ENCODE data around the gene KCNC3. TPM values are rescaled to one million over a fixed set of nuclear protein-coding genes. Genes with fewer than 3 reads are reported as not detected.
"Not testable (repeated sequence)": the region's sequence is repeated elsewhere in the genome, so short reads cannot be mapped to it uniquely, and the experiment has no call there.

The KCNC3 gene
- total and polyA plus RNA-seq, 2 experiments from 2014 or later = 1.3 to 3.4 TPM

DNA sequence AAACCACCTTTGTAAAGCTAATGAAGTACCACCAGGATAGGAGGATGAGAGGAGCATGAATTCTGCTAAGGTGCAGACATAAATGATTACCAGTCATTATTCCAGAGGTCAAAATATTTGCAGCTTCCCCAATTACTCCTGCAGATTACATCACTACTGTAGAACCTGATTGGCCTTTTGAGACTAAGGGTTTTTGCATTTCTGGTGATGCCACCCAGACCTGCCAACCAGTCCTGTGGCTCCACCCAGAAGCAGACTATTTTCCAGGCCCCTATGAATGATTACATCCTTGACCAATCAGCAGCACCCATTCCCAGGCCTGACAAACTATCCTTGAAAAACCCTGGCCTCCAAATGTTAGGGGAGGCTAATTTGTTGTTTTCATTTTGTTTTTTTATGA lies 11.2 kb upstream of the KCNC3 start (continued):
- TF ChIP-seq CTCF (conservative IDR thresholded peaks at IDR 0.05; ENCODE audit: low read depth in 2 of 2) (no peak), ZNF331 (CRISPR knock-in tag; IDR thresholded peaks at IDR 0.05; ENCODE audit: low read depth) (no peak), ZNF114 (CRISPR knock-in tag; IDR thresholded peaks at IDR 0.05) (no peak)
- TF ChIP-seq, protein P1, sequence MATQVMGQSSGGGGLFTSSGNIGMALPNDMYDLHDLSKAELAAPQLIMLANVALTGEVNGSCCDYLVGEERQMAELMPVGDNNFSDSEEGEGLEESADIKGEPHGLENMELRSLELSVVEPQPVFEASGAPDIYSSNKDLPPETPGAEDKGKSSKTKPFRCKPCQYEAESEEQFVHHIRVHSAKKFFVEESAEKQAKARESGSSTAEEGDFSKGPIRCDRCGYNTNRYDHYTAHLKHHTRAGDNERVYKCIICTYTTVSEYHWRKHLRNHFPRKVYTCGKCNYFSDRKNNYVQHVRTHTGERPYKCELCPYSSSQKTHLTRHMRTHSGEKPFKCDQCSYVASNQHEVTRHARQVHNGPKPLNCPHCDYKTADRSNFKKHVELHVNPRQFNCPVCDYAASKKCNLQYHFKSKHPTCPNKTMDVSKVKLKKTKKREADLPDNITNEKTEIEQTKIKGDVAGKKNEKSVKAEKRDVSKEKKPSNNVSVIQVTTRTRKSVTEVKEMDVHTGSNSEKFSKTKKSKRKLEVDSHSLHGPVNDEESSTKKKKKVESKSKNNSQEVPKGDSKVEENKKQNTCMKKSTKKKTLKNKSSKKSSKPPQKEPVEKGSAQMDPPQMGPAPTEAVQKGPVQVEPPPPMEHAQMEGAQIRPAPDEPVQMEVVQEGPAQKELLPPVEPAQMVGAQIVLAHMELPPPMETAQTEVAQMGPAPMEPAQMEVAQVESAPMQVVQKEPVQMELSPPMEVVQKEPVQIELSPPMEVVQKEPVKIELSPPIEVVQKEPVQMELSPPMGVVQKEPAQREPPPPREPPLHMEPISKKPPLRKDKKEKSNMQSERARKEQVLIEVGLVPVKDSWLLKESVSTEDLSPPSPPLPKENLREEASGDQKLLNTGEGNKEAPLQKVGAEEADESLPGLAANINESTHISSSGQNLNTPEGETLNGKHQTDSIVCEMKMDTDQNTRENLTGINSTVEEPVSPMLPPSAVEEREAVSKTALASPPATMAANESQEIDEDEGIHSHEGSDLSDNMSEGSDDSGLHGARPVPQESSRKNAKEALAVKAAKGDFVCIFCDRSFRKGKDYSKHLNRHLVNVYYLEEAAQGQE (IDR thresholded peaks at IDR 0.05; ENCODE audit: unreplicated experiment) = no peak

DNA sequence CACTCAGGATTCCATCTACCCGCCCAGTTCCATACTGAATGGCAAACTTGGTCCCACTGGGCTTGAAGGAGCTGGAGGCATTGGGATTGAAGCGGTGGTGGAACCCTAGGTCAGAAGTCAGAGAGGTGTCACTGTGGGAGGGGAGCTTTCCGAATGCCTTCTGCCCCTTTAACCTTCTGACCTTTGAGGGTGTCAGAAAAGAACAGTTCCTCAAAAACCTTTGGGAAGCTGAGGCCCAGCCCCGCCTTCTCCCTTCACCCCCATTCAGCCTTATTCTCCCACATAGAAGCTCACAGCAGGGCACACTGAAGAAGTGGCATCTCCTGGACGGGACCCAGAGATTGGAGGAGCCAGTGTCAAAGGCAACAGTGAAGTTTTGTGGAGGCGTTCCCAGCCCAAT lies 7.9 kb upstream of the KCNC3 start:
- H2AFZ ChIP-seq; H3K4me1 ChIP-seq (ENCODE audit: insufficient read depth); H3K4me2 ChIP-seq; H3K27me3 ChIP-seq (ENCODE audit: insufficient read depth); H4K20me1 ChIP-seq (replicated peaks; ENCODE audit: insufficient read depth); H3K27ac ChIP-seq (ENCODE audit: low read depth); H3K27ac Mint-ChIP-seq; H3K4me1 Mint-ChIP-seq; H3K4me3 ChIP-seq; H3K4me3 Mint-ChIP-seq; H3K36me3 ChIP-seq (ENCODE audit: insufficient read depth); H3K27me3 Mint-ChIP-seq (ENCODE audit: insufficient read depth, low read depth, poor library complexity); H3K9me2 ChIP-seq (ENCODE audit: insufficient read depth); H3K79me2 ChIP-seq (replicated peaks; ENCODE audit: insufficient read depth); DNase-seq (ENCODE audit: low spot score); H3F3A ChIP-seq (replicated peaks; ENCODE audit: low read depth); ATAC-seq: not testable (repeated sequence)
- Mint-ChIP-seq H3K9me3 (peaks cover 95% of the 10 kb centered on the region), H3K36me3 (ENCODE audit: low read depth) (peaks cover 40% of the 10 kb centered on the region)

DNA sequence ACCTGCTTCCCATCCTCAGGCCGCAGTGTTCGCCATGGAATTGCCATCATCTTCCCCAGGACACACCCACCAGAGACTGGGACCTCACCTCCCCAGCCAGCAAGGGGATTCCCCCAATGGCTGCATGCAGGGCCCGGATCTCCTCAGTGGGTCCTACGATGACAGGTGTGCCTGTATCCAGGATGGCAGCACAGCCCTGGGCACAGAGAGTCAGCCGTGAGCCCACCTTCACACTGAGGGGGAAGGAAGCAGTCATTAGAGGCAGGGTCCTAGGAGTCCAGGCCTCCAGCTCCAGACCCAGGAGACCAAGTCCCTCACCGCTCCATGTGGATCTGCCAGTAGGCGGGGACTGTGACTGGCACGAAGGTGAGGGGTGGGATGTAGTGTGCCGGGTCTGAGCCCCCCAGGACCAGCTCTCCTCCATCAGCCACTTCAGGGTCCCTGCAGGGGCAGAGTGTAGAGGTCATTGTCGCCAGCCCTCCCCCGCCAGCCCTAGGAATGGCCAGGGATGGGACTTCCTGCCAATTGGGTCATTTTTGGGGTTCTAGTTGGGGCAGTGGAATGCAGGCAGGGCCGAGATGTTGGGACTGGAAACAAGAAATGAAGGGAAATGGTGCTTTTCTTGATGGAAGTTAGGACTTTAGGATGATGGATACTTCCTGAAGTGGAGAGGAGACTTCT lies 5.7 kb upstream of the KCNC3 start:
- H3K4me1 Mint-ChIP-seq = no peaks in the 10 kb centered on the region
- no peak overlapping the region for H3K27ac Mint-ChIP-seq
- TF ChIP-seq ZNF331 (CRISPR knock-in tag; IDR thresholded peaks at IDR 0.05; ENCODE audit: low read depth) (no peak), EZH2 (IDR thresholded peaks at IDR 0.05; ENCODE audit: low read depth, unreplicated experiment) (no peak), CTCF (conservative IDR thresholded peaks at IDR 0.05; ENCODE audit: low read depth in 2 of 2) (no peak), POLR2AphosphoS5 (IDR thresholded peaks at IDR 0.05; ENCODE audit: low read depth) (no peak), CREB1 (CRISPR knock-in tag; IDR thresholded peaks at IDR 0.05; ENCODE audit: low read depth) (no peak), NANOG (IDR thresholded peaks at IDR 0.05; ENCODE audit: borderline replicate concordance) (no peak)
- TF ChIP-seq, protein P2, sequence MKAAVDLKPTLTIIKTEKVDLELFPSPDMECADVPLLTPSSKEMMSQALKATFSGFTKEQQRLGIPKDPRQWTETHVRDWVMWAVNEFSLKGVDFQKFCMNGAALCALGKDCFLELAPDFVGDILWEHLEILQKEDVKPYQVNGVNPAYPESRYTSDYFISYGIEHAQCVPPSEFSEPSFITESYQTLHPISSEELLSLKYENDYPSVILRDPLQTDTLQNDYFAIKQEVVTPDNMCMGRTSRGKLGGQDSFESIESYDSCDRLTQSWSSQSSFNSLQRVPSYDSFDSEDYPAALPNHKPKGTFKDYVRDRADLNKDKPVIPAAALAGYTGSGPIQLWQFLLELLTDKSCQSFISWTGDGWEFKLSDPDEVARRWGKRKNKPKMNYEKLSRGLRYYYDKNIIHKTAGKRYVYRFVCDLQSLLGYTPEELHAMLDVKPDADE (IDR thresholded peaks at IDR 0.05) = no peak
- no peak overlapping the region for H3K4me2 ChIP-seq
- 0 out of 2 replicates have a peak, but pooled peaks cover 3% of the 10 kb centered on the region for H3K9me2 ChIP-seq (ENCODE audit: insufficient read depth)
- peaks cover 5% of the 10 kb centered on the region for H3K27me3 Mint-ChIP-seq (ENCODE audit: insufficient read depth, low read depth, poor library complexity)
- peaks cover 5% of the 10 kb centered on the region; the same call in 1 of the 2 replicates for H3K27me3 ChIP-seq (ENCODE audit: insufficient read depth)
- peaks cover 11% of the 10 kb centered on the region for H3K4me1 ChIP-seq (ENCODE audit: insufficient read depth)
- H3K79me2 ChIP-seq (replicated peaks; ENCODE audit: insufficient read depth) = peaks cover 4% of the 10 kb centered on the region
- ATAC-seq (no peak), DNase-seq (ENCODE audit: low spot score) (no peak)
- no peak overlapping the region for H3K4me3 ChIP-seq
- no peak overlapping the region for H2AFZ ChIP-seq
- no peaks in the 10 kb centered on the region for H3K36me3 ChIP-seq (ENCODE audit: insufficient read depth)
- peaks cover 94% of the 10 kb centered on the region for H3K9me3 Mint-ChIP-seq
- H3K36me3 Mint-ChIP-seq (ENCODE audit: low read depth) = peaks cover 49% of the 10 kb centered on the region
- H3F3A ChIP-seq (replicated peaks; ENCODE audit: low read depth) = peaks cover 17% of the 10 kb centered on the region
- no peak overlapping the region for H3K4me3 Mint-ChIP-seq
- H3K27ac ChIP-seq (ENCODE audit: low read depth) = no peak overlapping the region
- H4K20me1 ChIP-seq (replicated peaks; ENCODE audit: insufficient read depth) = no peaks in the 10 kb centered on the region; the same call in 1 of the 2 replicates
